Keratinocyte (primary cell): ENCODE data around the gene NEUROD2.

ENCODE experiments used
- EZH2 ChIP-seq: IDR thresholded peaks from one replicate; pipeline ENCODE4 v1.6.1; 2012; ENCODE audit warnings: inconsistent platforms, mild to moderate bottlenecking, low read length, moderate library complexity
- TF ChIP-seq, protein P1 (sequence below), 3 experiments: IDR thresholded peaks in 1 of 3; conservative IDR thresholded peaks in 1 of 3; optimal IDR thresholded peaks in 1 of 3; 2 replicates in 2 of 3; 3 replicates in 1 of 3; pipeline versions ENCODE3 to v1.5.1; 2011; ENCODE audit warnings: low read length in 3 of 3, mild to moderate bottlenecking in 3 of 3, moderate library complexity in 2 of 3, control low read depth in 1 of 3, inconsistent platforms in 1 of 3; ENCODE audit not compliant: insufficient read depth in 2 of 3; ENCODE audit errors: extremely low read depth in 1 of 3

DNA sequence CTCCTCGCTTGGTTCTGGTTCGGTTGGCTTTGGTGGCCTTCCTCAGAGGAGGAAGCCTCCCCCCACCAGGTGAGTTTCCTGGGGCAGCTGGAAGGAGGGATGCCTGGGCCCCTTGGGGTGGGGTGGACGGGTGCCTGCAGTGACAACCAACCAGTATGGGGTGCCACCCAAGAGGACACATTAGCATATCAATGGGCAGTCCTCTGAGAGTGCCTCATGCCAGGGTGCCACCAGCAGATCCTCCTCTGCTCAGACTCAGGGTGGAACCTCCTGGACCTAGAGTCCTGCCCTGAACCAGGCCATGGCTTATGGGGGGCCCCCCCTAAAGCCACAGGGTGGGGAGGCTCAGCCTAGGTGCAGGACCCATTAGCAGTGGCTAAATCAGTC, 21.8 kb upstream of the NEUROD2 start:
- TF ChIP-seq EZH2 = no peak
- TF ChIP-seq, protein P1, sequence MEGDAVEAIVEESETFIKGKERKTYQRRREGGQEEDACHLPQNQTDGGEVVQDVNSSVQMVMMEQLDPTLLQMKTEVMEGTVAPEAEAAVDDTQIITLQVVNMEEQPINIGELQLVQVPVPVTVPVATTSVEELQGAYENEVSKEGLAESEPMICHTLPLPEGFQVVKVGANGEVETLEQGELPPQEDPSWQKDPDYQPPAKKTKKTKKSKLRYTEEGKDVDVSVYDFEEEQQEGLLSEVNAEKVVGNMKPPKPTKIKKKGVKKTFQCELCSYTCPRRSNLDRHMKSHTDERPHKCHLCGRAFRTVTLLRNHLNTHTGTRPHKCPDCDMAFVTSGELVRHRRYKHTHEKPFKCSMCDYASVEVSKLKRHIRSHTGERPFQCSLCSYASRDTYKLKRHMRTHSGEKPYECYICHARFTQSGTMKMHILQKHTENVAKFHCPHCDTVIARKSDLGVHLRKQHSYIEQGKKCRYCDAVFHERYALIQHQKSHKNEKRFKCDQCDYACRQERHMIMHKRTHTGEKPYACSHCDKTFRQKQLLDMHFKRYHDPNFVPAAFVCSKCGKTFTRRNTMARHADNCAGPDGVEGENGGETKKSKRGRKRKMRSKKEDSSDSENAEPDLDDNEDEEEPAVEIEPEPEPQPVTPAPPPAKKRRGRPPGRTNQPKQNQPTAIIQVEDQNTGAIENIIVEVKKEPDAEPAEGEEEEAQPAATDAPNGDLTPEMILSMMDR (optimal IDR thresholded peaks at IDR 0.05 in 1 of 3, IDR thresholded peaks at IDR 0.05 in 1 of 3, conservative IDR thresholded peaks at IDR 0.05 in 1 of 3; ENCODE audit: extremely low read depth in 1 of 3, insufficient read depth in 2 of 3, low read length in 3 of 3) = no peak
